ENCODE measurements around the gene MAPRE3.

The MAPRE3 gene

GRCh38 chr2:26975656-26976055, 5.2 kb downstream of the MAPRE3 start:
- H3K4me3 ChIP-seq (ENCODE audit: low read depth, low read length), result no peak overlapping the region
- no peak for TF ChIP-seq CTCF (IDR thresholded peaks at IDR 0.05; ENCODE audit: low read depth, low read length)

GRCh38 chr2:26976237-26976636, 5.8 kb downstream of the MAPRE3 start:
- no peak overlapping the region for H3K4me3 ChIP-seq (ENCODE audit: low read depth, low read length)
- no peak for TF ChIP-seq CTCF (IDR thresholded peaks at IDR 0.05; ENCODE audit: low read depth, low read length)

GRCh38 chr2:26977012-26977411, 6.6 kb downstream of the MAPRE3 start:
- TF ChIP-seq CTCF (IDR thresholded peaks at IDR 0.05; ENCODE audit: low read depth, low read length), result no peak
- no peak overlapping the region for H3K4me3 ChIP-seq (ENCODE audit: low read depth, low read length)

DNA sequence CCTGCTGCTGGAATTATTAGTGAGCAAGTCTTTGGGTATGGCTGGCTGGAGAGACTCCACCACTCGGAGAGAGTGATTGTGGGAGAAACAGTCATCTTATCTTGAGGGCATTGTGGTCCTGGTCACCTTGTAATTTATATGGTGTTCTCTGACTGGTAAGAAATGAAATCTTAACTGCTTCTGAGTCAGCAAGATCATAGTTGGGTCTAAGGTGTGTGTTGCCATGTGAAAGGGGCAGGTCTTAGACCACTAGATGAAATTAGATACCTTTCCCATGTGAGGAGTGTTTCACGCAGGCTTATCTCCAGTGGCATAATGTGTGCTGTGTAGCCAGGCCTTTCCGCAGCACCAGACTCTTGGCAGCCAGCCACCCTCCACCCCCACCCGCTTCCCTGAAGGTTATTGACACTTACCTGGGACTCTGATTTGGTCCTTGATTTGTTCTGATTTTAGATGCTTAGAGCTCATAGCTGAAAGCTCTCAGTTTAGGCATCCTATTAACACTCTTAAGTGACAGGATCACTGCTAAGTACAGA, 7.7 kb downstream of the MAPRE3 start:
- H3K4me3 ChIP-seq (ENCODE audit: low read depth, low read length), result no peak overlapping the region
- no peak for TF ChIP-seq CTCF (IDR thresholded peaks at IDR 0.05; ENCODE audit: low read depth, low read length)

- H3K4me3 ChIP-seq (ENCODE audit: low read depth, low read length), result no peak overlapping the region
Observed at GRCh38 chr2:26979741-26980140, 9.3 kb downstream of the MAPRE3 start.

DNA sequence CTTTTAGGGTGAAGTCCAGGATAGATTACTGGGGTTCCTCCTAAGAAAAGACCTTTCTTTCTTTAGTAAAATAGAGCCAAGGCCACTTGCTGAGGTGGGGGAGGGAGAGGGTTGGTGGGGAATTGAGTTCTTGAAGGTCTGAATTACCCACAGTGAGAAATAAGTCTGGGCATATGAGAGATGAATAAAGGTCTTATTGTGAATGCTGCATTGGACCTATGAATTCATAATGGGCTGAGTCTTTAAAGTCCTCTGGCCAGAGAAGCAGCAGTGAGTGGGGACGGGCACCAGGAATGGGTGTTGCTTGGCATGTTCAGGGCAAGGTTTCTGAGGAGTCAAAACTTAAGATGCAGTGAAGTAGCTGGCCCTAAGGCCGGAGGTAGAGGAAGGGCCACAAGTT, 10.5 kb downstream of the MAPRE3 start:
- TF ChIP-seq CTCF (IDR thresholded peaks at IDR 0.05; ENCODE audit: low read depth, low read length), result no peak
- no peak overlapping the region for H3K4me3 ChIP-seq (ENCODE audit: low read depth, low read length)

More at GRCh38 chr2:26979741-26980140, 9.3 kb downstream of the MAPRE3 start:
- TF ChIP-seq CTCF (IDR thresholded peaks at IDR 0.05; ENCODE audit: low read depth, low read length), result no peak

GRCh38 chr2:26982102-26982742, 11.8 kb downstream of the MAPRE3 start:
- no peak overlapping the region for H3K4me3 ChIP-seq (ENCODE audit: low read depth, low read length)
- TF ChIP-seq CTCF (IDR thresholded peaks at IDR 0.05; ENCODE audit: low read depth, low read length), result no peak

Data from WI38 (cell line).